GM12892 (cell line): ENCODE data around the gene DHX35.
"Not testable (repeated sequence)": the region's sequence is repeated elsewhere in the genome, so short reads cannot be mapped to it uniquely, and the experiment has no call there.

Source experiments
- DNase-seq: peaks from one replicate; pipeline ENCODE4 v3.0.0; 2011; ENCODE audit not compliant: insufficient read length
- FAIRE-seq: peaks from 2 replicates; lab custom pipeline; 2011; peaks lifted over from hg19 to GRCh38; lab: Jason Lieb, UNC
- POLR2A ChIP-seq: IDR thresholded peaks from 2 replicates; pipeline ENCODE4 v1.6.1; 2011; ENCODE audit warnings: low read depth, low read length, control low read depth
- POLR2AphosphoS5 ChIP-seq: IDR thresholded peaks from 2 replicates; pipeline ENCODE4 v1.6.1; 2011; ENCODE audit warnings: low read depth, low read length, control low read depth
- TAF1 ChIP-seq: IDR thresholded peaks from 2 replicates; pipeline ENCODE4 v1.6.1; 2011; ENCODE audit warnings: low read depth, mild to moderate bottlenecking, control low read depth, low read length, borderline replicate concordance

DHX35 gene

DNA sequence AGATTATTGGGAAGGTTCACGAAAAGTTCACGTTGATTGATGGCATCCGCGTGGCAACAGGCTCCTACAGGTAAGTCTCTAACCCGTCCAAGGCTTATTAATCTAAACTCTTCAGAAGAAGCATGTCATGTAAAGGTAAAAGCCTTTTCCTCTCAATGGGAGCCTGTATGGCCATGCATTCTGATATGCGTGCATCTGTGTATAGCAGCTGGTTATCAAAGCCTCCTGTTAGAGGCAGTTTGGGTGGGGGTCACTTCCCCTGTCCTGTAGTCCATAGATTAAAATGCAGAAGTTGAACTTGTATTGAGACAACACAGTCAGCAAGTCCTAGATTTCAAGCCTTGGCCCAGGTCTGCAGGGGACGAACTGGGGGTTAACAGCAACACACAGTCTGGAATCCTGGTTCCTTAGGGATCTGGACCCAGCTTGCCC, 14.2 kb upstream of the DHX35 start:
- no peak for TF ChIP-seq TAF1
- TF ChIP-seq POLR2AphosphoS5: no peak
- no peak for TF ChIP-seq POLR2A
- DNase-seq (no peak), FAIRE-seq (no peak)

DNA sequence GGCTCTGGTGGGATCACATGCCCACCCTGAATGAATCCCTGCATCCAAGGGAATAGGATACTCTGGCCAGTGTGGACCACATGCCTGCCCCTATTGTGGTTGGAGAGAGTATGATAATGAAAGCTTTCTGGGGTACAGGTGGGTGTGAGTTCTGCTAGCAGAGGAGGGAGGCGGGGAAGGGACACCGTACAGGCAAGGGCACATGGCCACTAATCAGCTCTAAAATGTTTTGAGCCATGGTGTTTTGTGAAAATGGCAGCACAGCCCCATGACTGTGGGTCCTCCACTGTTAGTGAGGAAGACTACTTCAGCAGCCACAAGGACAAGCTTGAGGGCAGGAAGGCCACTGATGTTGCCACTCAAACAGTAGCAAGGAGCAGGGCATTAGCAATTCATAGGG, 11.9 kb upstream of the DHX35 start:
- TF ChIP-seq POLR2AphosphoS5 (no peak), POLR2A (no peak), TAF1 (no peak)
- FAIRE-seq (no peak), DNase-seq (no peak)

- no peak for DNase-seq
- no peak for FAIRE-seq
- TF ChIP-seq POLR2A (no peak), POLR2AphosphoS5 (no peak), TAF1 (no peak)
Measured at GRCh38 chr20:38951611-38952010, 10.5 kb upstream of the DHX35 start.

- TF ChIP-seq POLR2A: no peak
- TF ChIP-seq TAF1: no peak
- no peak for TF ChIP-seq POLR2AphosphoS5
- no peak for FAIRE-seq
- no peak for DNase-seq
Measured at GRCh38 chr20:38952153-38952552, 10.0 kb upstream of the DHX35 start.

DNA sequence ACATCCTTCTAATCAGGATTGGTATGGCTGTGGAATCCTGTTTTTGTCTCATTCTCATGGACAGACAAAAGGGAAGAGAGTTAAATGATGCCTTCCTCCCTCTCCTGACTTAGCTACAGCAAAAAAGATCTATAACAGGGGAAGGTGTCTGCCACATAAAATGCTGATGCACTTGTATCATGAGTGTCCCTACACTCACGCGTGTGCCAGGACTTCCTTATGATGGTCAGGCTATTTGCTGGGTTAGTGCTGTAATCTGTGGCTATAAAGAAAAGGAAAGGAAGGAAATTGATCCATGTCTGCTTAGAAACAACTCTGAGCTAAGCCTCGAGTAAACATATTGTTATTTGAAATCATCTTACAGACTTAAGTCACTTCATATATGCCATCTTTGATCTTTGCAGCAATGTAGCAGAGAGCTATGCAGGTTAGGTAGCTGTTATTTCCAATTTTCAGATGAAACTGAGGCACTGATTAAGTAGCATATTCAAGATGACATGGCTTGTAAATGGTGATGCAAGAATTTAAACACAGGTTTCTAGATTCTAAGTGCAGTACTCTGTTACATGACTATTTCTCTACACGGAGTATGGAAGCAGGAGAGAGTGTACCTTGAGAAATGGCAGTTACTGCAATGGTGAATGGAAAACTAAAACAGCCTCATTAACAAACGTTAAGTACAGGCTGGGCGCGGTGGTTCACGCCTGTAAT, 8.4 kb upstream of the DHX35 start:
- TF ChIP-seq TAF1: no peak
- TF ChIP-seq POLR2A: no peak
- no peak for TF ChIP-seq POLR2AphosphoS5

DNA sequence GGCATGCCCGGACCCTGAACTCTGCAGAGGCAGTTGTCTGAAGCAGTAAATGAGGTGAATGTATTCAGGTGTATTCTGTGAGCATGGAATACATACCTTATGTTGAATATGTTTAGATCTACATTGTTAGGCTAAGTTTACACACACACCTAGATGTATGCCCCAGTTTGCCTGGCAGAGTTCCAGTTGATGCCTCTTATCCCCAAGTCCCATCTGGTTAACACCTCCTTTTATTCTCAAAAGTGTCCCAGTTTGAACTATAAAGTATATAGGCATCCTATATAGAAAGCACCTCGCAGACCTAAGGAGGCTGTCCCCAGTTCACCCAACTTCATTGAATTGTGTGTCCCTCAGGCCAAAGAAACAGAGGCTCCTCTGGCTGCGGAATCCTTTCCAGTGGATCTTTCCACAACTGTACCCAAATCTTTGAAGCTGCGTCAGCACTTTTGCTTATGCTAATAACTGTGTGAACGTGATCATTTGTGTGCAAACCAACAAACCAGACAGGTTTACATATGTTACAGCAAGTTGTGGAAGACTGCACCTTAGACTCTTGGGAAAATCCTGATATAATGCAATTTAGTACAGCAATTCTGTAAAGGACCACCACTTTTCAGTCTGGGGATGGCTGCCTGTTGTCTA, 4.8 kb upstream of the DHX35 start:
- no peak for FAIRE-seq
- DNase-seq: no peak
- TF ChIP-seq TAF1 (no peak), POLR2A (no peak), POLR2AphosphoS5 (no peak)

More for the DNA sequence above, 8.4 kb upstream of the DHX35 start:
- DNase-seq (no peak), FAIRE-seq (no peak)

DNA sequence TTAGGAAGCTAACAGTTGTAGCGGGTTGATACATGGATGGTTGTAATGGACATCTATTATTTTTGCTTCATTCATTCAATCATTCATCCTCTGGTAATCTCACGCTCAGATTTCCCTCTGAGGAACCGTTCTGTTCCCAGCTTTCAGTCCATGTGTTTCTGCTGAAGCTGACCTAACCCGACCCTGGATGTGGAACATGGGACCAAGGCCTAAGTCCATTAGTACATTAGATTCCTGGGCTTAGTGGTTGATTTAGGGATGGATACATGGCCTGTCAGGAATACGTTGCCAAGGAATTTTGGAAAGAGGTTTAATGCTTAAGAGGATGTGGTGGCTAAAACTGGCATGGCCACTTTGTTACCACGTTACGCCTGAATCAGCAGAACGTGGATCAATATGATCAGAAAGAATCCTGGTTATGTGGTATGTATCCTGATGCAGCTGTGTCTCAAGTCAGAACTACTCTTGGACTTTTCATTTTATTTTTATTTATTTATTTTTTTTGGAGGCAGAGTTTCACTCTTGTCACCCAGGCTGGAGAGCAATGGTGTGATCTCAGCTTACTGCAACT, 4.1 kb upstream of the DHX35 start:
- TF ChIP-seq TAF1 (no peak), POLR2A (no peak), POLR2AphosphoS5 (no peak)
- no peak for DNase-seq
- FAIRE-seq: no peak

DNA sequence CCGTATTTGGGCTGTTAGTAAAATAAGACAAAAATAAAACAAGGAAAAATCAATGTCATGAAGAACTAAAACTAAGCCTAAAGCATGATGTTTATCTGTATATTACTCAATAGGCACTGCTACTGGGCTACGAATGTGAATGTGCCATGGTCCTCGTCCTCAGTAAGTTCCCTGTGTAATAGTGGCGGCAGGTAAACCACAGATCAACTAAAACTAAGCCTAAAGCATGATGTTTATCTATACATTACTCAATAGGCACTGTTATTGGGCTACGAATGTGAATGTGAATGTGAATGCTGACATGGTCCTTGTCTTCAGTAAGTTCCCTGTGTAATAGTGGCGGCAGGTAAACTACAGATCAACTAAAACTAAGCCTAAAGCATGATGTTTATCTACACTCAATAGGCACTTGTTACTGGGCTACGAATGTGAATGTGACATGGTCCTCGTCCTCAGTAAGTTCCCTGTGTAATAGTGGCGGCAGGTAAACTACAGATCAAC, 1.9 kb upstream of the DHX35 start:
- DNase-seq, FAIRE-seq: not testable (repeated sequence)

GRCh38 chr20:38961530-38962043, 557 bp upstream of the DHX35 start:
- no peak for DNase-seq
- FAIRE-seq: no peak

GRCh38 chr20:38962928-38963401, 821 bp downstream of the DHX35 start:
- FAIRE-seq: no peak
- DNase-seq: no peak

More at GRCh38 chr20:38961530-38962043, 557 bp upstream of the DHX35 start:
- TF ChIP-seq TAF1: no peak
- TF ChIP-seq POLR2A: no peak; the same call in 1 of the 2 replicates
- no peak; the same call in 1 of the 2 replicates for TF ChIP-seq POLR2AphosphoS5

GRCh38 chr20:38963745-38964144, 1.6 kb downstream of the DHX35 start:
- FAIRE-seq (no peak), DNase-seq (no peak)
- TF ChIP-seq POLR2AphosphoS5: no peak
- no peak for TF ChIP-seq TAF1
- TF ChIP-seq POLR2A: no peak

More at GRCh38 chr20:38962928-38963401, 821 bp downstream of the DHX35 start:
- TF ChIP-seq POLR2A (no peak), POLR2AphosphoS5 (no peak), TAF1 (no peak)

DNA sequence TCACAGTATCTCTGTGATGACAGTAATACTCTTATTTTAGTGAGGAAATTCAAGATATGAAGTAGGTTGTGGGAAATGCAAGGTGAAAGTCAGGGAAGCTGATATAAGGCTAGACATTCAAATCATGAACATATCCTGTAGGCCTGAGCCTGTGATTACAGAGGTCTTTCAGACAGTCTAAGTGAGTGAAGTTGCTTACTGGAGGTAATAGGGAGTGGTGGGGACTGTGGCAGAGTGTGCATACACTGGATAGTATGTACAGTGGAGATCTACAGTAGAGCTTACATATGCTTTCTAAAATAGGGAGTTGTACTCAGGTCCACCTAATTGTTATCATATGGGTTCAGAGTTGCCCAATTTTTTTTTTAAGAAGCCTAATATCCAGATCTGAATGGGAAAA, 3.1 kb downstream of the DHX35 start:
- no peak for FAIRE-seq
- TF ChIP-seq POLR2AphosphoS5 (no peak), TAF1 (no peak), POLR2A (no peak)
- DNase-seq: no peak
